Stimulated activated CD8-positive, alpha-beta memory T cell treated with anti-CD3 and anti-CD28 coated beads, Interleukin-15, amount 100 ng/mL, for 24 hours (primary cell): Measurements from ENCODE around the gene RMND1.
"Not testable (repeated sequence)": the region's sequence is repeated elsewhere in the genome, so short reads cannot be mapped to it uniquely, and the experiment has no call there.

Source experiments
- DNase-seq: peaks from one replicate; pipeline ENCODE4 v3.0.0-alpha.2; 2020; ENCODE audit warnings: low read depth

RMND1 gene, protein sequence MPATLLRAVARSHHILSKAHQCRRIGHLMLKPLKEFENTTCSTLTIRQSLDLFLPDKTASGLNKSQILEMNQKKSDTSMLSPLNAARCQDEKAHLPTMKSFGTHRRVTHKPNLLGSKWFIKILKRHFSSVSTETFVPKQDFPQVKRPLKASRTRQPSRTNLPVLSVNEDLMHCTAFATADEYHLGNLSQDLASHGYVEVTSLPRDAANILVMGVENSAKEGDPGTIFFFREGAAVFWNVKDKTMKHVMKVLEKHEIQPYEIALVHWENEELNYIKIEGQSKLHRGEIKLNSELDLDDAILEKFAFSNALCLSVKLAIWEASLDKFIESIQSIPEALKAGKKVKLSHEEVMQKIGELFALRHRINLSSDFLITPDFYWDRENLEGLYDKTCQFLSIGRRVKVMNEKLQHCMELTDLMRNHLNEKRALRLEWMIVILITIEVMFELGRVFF

GRCh38 chr6:151451950-151452749 is at the start of gene RMND1:
Gene RMND1 (minus strand): TSS chr6:151452126. CDS start chr6:151445811, 6,315 bp downstream.
- peak; percentile 99 for DNase-seq

GRCh38 chr6:151499551-151499950 is 47.6 kb upstream of the RMND1 start:
- DNase-seq, result no peak

- no peak for DNase-seq
Observed at GRCh38 chr6:151498327-151498726, 46.4 kb upstream of the RMND1 start.

- no peak for DNase-seq
Observed at GRCh38 chr6:151497905-151498304, 46.0 kb upstream of the RMND1 start.

DNA sequence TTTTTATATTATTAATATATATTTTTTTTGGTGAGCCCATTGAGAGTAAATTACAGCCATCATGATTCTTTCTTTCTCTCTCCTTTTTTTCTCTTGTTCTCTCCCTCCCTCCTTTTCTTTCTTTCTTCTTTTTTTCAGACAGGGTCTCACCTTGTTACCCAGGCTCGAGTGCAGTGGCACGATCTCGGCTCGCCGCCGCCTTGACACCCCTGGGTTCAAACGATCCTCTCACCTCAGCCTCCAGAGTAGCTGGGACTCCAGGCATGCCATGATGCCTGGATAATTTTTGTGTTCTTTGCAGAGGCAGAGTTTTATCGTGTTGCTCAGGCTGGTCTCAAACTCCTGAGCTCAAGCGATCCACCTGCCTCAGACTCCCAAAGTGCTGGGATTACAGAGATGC is 43.5 kb upstream of the RMND1 start:
- DNase-seq, result no peak

GRCh38 chr6:151494936-151495320 is 43.0 kb upstream of the RMND1 start:
- no peak for DNase-seq

DNA sequence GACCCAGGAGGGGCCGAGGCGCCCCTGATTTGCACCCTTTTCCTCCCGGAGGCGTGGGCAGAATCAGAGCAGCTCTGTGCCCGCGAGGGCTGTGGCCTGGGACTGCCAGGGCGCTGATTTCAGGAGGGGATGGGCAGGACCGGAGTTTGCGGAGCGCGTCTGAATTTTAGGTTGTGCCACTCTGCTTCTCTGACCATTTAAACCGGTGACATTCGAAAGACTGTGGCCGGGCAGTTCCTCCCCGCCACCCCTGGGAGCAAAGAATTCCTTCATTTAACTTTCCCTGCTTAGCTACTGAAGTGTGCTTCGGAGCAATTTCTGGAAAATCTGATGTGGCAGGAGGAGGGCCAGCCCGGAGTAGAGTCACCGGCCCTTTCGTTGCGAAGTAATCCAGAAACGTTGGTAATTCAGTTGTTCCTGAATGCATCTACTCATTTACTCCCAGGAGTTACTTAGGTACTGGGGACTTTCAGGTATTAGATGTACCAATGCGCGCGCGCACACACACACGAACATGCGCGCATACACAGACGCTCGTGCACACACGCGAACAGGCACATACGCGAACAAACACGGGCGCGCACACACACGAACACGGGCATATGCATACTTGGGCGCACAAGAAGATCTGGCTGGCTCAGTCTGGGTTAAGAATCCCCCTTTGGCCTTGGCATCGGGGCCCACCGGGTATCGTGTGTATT is 42.5 kb upstream of the RMND1 start:
- no peak for DNase-seq

DNA sequence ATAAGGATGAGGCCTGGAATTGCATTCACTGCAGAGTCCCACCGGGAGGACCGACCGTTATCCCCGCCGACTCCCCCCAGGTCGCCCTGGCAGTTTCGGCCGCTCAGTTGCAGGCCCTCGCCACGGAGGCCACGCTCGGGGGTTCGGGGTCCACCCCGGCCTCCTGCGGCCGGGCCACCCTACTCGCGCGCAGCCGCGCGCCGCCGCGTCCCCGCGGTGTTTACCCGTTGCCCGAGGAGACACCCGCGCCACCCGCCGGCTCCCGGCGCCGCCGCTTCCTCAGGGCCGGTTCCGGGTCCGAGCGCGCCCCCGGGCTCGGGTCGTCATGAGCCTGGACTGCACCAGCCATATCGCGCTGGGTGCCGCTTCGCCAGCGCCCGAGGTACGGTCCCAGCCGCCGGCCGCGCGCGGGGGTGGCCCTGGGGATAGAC is 41.9 kb upstream of the RMND1 start, which contains the start of gene CCDC170:
TSS of gene CCDC170 (plus strand) at position 214 of the 431 bp plus-strand sequence. CDS start at position 326, 112 bp downstream.
- no peak for DNase-seq

DNA sequence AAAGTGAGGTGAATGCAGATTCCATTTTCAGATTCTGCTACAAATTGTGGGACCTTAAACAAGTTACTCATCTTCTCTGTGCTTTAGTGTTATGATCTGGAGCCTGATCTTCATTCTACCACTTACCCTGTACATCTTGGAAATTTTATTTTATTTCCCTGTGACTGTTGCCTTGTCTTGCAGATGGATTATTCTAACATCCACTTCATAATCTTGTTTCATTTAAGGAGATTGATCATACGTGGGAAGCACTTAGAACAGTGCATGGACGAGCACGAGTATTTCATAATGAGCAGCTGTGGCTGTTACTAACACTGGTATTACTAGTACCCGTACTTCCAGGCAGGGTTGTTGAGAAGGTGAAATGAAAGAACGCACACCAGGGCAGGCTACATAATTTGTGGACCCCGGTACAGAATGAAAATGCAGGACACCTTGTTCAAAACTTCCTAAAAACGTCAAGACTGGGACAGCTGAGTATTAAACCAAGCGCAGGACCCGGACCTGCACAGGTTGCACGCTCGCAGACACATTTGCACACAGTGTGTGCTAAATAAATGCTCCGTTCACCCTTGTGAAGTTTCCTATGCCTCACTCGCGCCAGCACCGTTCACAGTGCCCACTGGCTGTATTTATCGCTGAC is 41.4 kb upstream of the RMND1 start:
- no peak for DNase-seq

DNA sequence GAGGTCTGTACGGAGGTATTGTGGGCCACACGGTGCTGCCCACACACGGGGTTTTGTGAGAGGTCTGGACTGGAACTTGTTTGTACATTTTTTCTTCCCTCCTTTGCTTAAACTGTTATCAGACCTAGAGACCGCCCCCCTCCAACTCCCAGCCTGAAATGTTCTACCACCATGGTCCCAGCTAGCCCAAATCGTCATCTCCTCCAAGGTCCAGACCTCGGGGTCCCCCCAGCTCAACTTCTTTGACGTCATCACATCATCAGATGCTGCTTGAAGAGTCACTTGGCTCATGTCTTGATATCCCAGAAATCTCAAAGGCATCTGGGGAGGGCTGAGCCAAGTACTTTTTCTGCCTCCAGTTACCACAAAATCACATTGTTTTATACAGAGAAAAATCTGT is 39.1 kb upstream of the RMND1 start:
- DNase-seq, result no peak

- no peak for DNase-seq
Observed at GRCh38 chr6:151488226-151488625, 36.3 kb upstream of the RMND1 start.

GRCh38 chr6:151483994-151484393 is 32.1 kb upstream of the RMND1 start:
- no peak for DNase-seq

DNA sequence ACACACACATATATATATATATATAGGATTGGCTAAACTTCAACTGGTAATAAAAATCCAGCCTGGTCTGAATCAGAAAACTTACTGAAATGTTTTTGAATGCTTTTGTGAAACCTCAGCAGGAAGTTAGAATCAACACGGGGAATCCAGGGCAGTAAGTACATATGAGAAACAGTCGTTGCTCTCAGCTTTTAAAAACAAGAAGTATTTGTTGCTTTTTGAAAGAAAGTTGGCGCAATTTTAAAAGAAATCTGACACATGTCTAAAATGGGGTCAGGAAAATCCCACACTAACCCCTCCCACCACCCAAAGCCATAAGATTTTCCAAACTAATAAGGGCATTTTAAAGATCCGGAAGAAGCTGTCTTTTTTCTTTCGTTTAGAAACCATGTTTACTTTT is 30.4 kb upstream of the RMND1 start:
- no peak for DNase-seq

DNA sequence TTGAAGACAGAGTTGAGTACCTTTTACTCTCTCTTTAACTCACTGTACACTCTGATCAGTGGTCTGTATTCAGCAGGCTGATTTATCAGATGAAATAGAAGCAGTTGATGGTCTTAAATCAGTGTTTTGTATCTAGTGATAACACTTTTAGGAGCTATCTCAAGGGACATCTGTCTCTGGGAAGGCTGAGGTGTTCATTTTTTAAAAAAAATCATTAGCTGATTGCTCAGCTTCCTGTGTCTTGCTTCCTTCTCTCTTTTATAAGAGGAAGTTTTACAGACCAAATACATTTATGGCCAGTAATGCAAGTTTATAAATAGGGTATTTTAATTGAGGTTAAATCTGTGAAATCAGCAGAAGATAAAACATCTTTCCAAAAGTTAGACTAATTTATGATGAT is 29.9 kb upstream of the RMND1 start:
- DNase-seq, result no peak

- no peak for DNase-seq
Observed at GRCh38 chr6:151478670-151479069, 26.7 kb upstream of the RMND1 start.

- no peak for DNase-seq
Observed at GRCh38 chr6:151477726-151478125, 25.8 kb upstream of the RMND1 start.

GRCh38 chr6:151475653-151476523 is 24.0 kb upstream of the RMND1 start:
- DNase-seq, result no peak

DNA sequence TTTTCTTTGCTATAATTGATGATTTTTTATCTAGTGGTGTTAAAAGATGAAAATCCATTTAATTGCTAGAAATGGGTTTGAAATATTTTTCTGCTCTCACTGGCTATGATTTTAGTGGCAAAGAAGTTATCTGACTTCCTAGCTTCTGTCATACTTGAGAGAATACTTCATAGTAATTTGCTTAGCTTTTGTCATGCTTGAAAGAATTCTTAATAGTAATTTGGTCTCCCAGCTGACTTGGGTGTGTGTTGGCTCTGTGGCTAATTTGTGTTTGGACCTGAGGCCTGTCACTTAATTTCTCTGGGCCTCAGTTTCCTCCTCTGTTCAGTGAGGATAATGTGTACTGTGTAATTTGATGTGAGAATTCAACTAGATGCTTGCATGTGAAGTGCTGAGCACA is 12.8 kb upstream of the RMND1 start:
- DNase-seq, result no peak

DNA sequence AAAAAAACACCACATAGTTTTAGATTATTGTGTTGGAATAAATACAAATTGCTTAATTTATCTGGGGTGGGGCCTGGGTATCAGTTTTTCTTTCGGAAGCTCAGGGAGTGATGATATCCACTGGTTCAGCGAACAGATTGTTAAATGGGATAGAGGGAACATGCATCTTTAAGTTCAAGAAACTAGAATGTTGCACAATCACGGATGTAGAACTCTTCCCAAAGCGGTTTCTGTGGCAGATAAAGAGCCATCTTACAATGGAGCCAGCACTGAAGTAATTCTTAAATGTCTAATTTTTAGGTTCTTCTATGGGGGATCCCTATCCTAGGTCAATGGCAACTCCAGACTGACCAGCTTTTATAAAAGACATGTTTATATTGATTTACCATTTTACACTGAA is 9.7 kb upstream of the RMND1 start:
- DNase-seq, result no peak

GRCh38 chr6:151455751-151456398 is 3.9 kb upstream of the RMND1 start:
- not testable (repeated sequence) for DNase-seq
